ENCODE results near the gene NRIP3. TPM values are rescaled to one million over a fixed set of nuclear protein-coding genes. Genes with fewer than 3 reads are reported as not detected.
"Not testable (repeated sequence)": the region's sequence is repeated elsewhere in the genome, so short reads cannot be mapped to it uniquely, and the experiment has no call there.

Gene NRIP3
- total RNA-seq, 2 donors from 2014 or later = 0.20 to 0.42 TPM

- Histone ChIP-seq H3K9ac (ENCODE audit: low read depth in 2 of 2, low read length in 2 of 2) (no peak overlapping the region), H3K4me1 (no peaks in the 10 kb centered on the region), H3K9me3 (no peaks in the 10 kb centered on the region), H3K27me3 (no peaks in the 10 kb centered on the region), H3K36me3 (no peaks in the 10 kb centered on the region), H3K27ac (no peak overlapping the region), H3K4me3 (no peak overlapping the region)
- no peak for TF ChIP-seq CTCF (IDR thresholded peaks at IDR 0.05)
- intact Hi-C loops (cut with DNase I) = no loop called here
- no peak for DNase-seq
These were observed 13.3 kb upstream of the NRIP3 start for GRCh38 chr11:9016916-9017642.

GRCh38 chr11:9015677-9016076 lies 11.9 kb upstream of the NRIP3 start:
- Histone ChIP-seq H3K36me3 (no peaks in the 10 kb centered on the region), H3K4me1 (no peaks in the 10 kb centered on the region), H3K27me3 (no peaks in the 10 kb centered on the region), H3K4me3 (no peak overlapping the region), H3K9me3 (no peaks in the 10 kb centered on the region), H3K9ac (ENCODE audit: low read depth in 2 of 2, low read length in 2 of 2) (no peak overlapping the region), H3K27ac (no peak overlapping the region)
- intact Hi-C loops (cut with DNase I) = loop anchor here (2.0 kb wide), 1 partner anchor 123 kb away; no protein-coding TSS in a partner anchor
- TF ChIP-seq CTCF (IDR thresholded peaks at IDR 0.05) = peak; percentile 68
- DNase-seq = peak; percentile 63

- no peak for DNase-seq
- no peaks in the 10 kb centered on the region for H3K36me3 ChIP-seq
- no peak for TF ChIP-seq CTCF (IDR thresholded peaks at IDR 0.05)
- no peaks in the 10 kb centered on the region for H3K9me3 ChIP-seq
- no peaks in the 10 kb centered on the region for H3K27me3 ChIP-seq
- H3K27ac ChIP-seq = no peak overlapping the region
- no peak overlapping the region for H3K4me3 ChIP-seq
- no peaks in the 10 kb centered on the region for H3K4me1 ChIP-seq
- intact Hi-C loops (cut with DNase I) = loop anchor here (2.0 kb wide), 1 partner anchor 124 kb away; no protein-coding TSS in a partner anchor
- H3K9ac ChIP-seq (ENCODE audit: low read depth in 2 of 2, low read length in 2 of 2) = no peak overlapping the region
These were observed 11.0 kb upstream of the NRIP3 start for GRCh38 chr11:9014826-9015225.

GRCh38 chr11:9013373-9013772 lies 9.6 kb upstream of the NRIP3 start:
- H3K9me3 ChIP-seq = no peaks in the 10 kb centered on the region
- no peak for DNase-seq
- H3K27me3 ChIP-seq = no peaks in the 10 kb centered on the region
- no peak overlapping the region for H3K9ac ChIP-seq (ENCODE audit: low read depth in 2 of 2, low read length in 2 of 2)
- H3K4me3 ChIP-seq = no peak overlapping the region
- no peaks in the 10 kb centered on the region for H3K36me3 ChIP-seq
- TF ChIP-seq CTCF (IDR thresholded peaks at IDR 0.05) = no peak
- intact Hi-C loops (cut with DNase I) = no loop called here
- no peak overlapping the region for H3K27ac ChIP-seq
- H3K4me1 ChIP-seq = no peaks in the 10 kb centered on the region

- H3K27me3 ChIP-seq; intact Hi-C loops (cut with DNase I); H3K9ac ChIP-seq (ENCODE audit: low read depth in 2 of 2, low read length in 2 of 2); H3K27ac ChIP-seq; H3K36me3 ChIP-seq; H3K9me3 ChIP-seq; DNase-seq; H3K4me3 ChIP-seq; H3K4me1 ChIP-seq: not testable (repeated sequence)
These were observed 5.7 kb upstream of the NRIP3 start for GRCh38 chr11:9009538-9009937.

- TF ChIP-seq CTCF (IDR thresholded peaks at IDR 0.05) = no peak
- intact Hi-C loops (cut with DNase I) = no loop called here
- H3K36me3 ChIP-seq = no peaks in the 10 kb centered on the region
- peaks cover under 1% of the 10 kb centered on the region for H3K4me1 ChIP-seq
- H3K27me3 ChIP-seq = peaks cover 14% of the 10 kb centered on the region
- no peak overlapping the region for H3K9ac ChIP-seq (ENCODE audit: low read depth in 2 of 2, low read length in 2 of 2)
- H3K9me3 ChIP-seq = no peaks in the 10 kb centered on the region
- no peak overlapping the region for H3K4me3 ChIP-seq
- DNase-seq = no peak
- no peak overlapping the region for H3K27ac ChIP-seq
These were observed 4.9 kb upstream of the NRIP3 start for GRCh38 chr11:9008661-9009060.
